Sigmoid colon (tissue), 7 donors: ENCODE data around the gene SCARB1. TPM values are rescaled to one million over a fixed set of nuclear protein-coding genes. Genes with fewer than 3 reads are reported as not detected.

Experiments
- DNase-seq: peaks from one replicate; pipeline ENCODE4 v3.0.0-alpha.2; 2019
- H3K27ac ChIP-seq, 4 donors: fragments of 200-600 bp; sonication (generic); one replicate each; pipeline ENCODE4 v1.5.1; 2016 to 2019; ENCODE audit warnings: mild to moderate bottlenecking in 1 of 4
- H3K27me3 ChIP-seq, 3 donors: fragments of 200-600 bp; sonication (generic); one replicate each; pipeline ENCODE4 v1.5.1; 2019; ENCODE audit warnings: mild to moderate bottlenecking in 1 of 3
- H3K36me3 ChIP-seq, 4 donors: fragments of 200-600 bp; sonication (generic); one replicate each; pipeline ENCODE4 v1.5.1; 2016 to 2019
- H3K4me1 ChIP-seq, 4 donors: fragments of 200-600 bp; sonication (generic); one replicate each; pipeline ENCODE4 v1.5.1; 2017 to 2019
- H3K4me3 ChIP-seq, 4 donors: fragments of 200-600 bp; sonication (generic); one replicate each; pipeline ENCODE4 v1.5.1; 2017 to 2019; ENCODE audit warnings: mild to moderate bottlenecking in 2 of 4, moderate library complexity in 1 of 4
- H3K9me3 ChIP-seq, 4 donors: fragments of 200-600 bp in 3 of 4; sonication (generic) in 3 of 4; one replicate each; pipeline versions ENCODE4 v1.5.1 to v1.6.1; 2013 to 2019
- EP300 ChIP-seq, 4 donors: sonication (generic); formaldehyde crosslinking; IDR thresholded peaks; one replicate each; pipeline ENCODE4 v1.6.1; 2017; ENCODE audit warnings: antibody characterized with exemption in 4 of 4
- POLR2A ChIP-seq, 2 donors: fragments of 450-650 bp; IDR thresholded peaks; one replicate each; pipeline ENCODE4 v1.6.1; 2016; ENCODE audit warnings: antibody characterized with exemption in 2 of 2, mild to moderate bottlenecking in 2 of 2, moderate library complexity in 2 of 2
- POLR2AphosphoS5 ChIP-seq, 4 donors: sonication (generic); formaldehyde crosslinking; IDR thresholded peaks; one replicate each; pipeline ENCODE4 v1.6.1; 2017; ENCODE audit warnings: antibody characterized with exemption in 4 of 4
- WGBS, 2 donors: extraction: QIAGEN DNeasy Blood & Tissue Kit; methylation state at CpG; one replicate each; pipeline ENCODE4 v1.1.7; 2013; 5-methylcytosine and 5-hydroxymethylcytosine counted together
- intact Hi-C: fragments of 100-400 bp; cut with DNase I; formaldehyde crosslinking; loops from one replicate; pipeline ENCODE4 v1.15.1; 2023
- polyA plus RNA-seq, 3 donors: library from polyadenylated mRNA; stranded (reverse); fragments of 200-250 nt; gene quantifications; one replicate each; pipeline ENCODE4 v1.2.3, GENCODE V29; 2013
- total RNA-seq, 4 donors: library from RNA; depleted of rRNA; stranded (reverse); fragments of >200 nt; gene quantifications; one replicate each; pipeline ENCODE4 v1.1.0, GENCODE V29; 2016
- TF ChIP-seq, protein P1 (sequence below), 4 experiments: fragments of 450-650 bp in 3 of 4; fragments of 200-600 bp in 1 of 4; IDR thresholded peaks; one replicate each; pipeline ENCODE4 v1.5.1; 2016 to 2019; ENCODE audit warnings: antibody characterized with exemption in 4 of 4, mild to moderate bottlenecking in 3 of 4, moderate library complexity in 2 of 4
- donor health status: healthy with polysubstance abuse.
- donor health status: Bipolar disorder and iron deficiency.
- donor health status: healthy.

The SCARB1 gene
- total and polyA plus RNA-seq, 7 donors: 4.2 to 36.4 (median 11.4) TPM

DNA sequence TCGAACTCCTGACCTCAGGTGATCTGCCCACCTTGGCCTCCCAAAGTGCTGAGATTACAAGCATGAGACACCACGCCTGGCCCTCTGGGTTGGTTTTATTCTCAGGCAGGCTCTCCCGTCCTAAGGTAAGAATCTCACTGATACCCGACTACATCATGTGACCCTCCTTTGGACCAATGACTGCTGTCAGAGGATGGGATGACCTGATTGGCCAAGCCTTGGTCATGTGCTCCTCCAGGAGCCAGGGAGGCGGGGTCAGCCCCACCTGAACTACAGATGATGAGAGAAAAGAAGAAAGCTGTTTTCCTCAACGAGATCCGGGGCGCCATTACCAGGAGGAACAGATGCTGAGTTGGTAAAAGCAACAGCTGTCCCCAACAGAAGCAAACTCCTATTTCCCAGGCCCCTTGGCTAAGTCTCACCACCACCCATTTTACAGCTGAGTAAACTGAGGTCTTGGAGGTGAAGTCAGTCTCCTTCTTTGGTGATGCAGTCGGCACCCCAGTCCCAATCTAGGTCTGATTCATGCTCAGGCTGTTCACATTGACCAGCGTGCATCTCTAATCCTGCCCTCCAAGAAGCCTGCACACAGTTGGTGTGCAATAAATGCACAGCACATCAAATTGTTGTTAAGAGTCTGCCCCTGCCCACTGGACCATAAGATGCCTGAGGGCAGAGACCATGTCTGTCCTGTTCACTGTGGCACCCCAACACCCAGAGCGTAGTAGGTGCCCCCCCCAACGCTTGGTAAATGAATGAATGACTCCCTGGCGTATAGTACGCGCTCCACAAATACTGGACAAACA lies 118.8 kb downstream of the SCARB1 start:
- H3K4me3 ChIP-seq: no peak overlapping the region
- H3K9me3 ChIP-seq: no peaks in the 10 kb centered on the region
- TF ChIP-seq EP300 (IDR thresholded peaks at IDR 0.05): no peak
- WGBS, 2 donors: 85 to 92% methylated on average over 15 of the region's 15 CpGs
- peak overlapping the region; percentile 87 to 95 (median 92) for H3K27ac ChIP-seq
- no peak for DNase-seq
- H3K27me3 ChIP-seq: no peaks in the 10 kb centered on the region
- intact Hi-C loops: loop anchor here (5.0 kb wide), 2 partner anchors 63 to 228 kb away; no protein-coding TSS in a partner anchor
- H3K4me1 ChIP-seq: peaks cover 0 to 79% (median 74%) of the 10 kb centered on the region in 4 donors
- no peaks in the 10 kb centered on the region for H3K36me3 ChIP-seq

DNA sequence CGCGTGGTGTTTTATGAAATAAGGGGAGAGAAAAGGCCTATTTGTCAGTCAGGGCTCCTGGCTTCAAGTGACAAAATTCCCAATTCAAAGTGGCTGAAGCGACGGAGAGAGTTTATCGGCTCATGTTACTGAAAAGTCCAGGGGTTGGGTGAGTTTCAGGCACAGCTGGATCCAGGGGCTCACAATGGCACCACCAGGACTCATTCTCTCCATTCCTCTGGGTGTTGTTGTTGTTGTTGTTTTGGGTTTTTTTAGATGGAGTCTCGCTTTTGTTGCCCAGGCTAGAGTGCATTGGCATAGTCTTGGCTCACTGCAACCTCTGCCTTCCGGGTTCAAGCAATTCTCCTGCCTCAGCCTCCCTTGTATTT lies 119.4 kb downstream of the SCARB1 start:
- no peak for TF ChIP-seq POLR2A (IDR thresholded peaks at IDR 0.05)
- TF ChIP-seq, protein P1, sequence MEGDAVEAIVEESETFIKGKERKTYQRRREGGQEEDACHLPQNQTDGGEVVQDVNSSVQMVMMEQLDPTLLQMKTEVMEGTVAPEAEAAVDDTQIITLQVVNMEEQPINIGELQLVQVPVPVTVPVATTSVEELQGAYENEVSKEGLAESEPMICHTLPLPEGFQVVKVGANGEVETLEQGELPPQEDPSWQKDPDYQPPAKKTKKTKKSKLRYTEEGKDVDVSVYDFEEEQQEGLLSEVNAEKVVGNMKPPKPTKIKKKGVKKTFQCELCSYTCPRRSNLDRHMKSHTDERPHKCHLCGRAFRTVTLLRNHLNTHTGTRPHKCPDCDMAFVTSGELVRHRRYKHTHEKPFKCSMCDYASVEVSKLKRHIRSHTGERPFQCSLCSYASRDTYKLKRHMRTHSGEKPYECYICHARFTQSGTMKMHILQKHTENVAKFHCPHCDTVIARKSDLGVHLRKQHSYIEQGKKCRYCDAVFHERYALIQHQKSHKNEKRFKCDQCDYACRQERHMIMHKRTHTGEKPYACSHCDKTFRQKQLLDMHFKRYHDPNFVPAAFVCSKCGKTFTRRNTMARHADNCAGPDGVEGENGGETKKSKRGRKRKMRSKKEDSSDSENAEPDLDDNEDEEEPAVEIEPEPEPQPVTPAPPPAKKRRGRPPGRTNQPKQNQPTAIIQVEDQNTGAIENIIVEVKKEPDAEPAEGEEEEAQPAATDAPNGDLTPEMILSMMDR (IDR thresholded peaks at IDR 0.05): no peak
- H3K27ac ChIP-seq: peak overlapping the region; percentile 87 to 95 (median 92)
- H3K4me1 ChIP-seq: peaks cover 0 to 79% (median 74%) of the 10 kb centered on the region in 4 donors
- intact Hi-C loops: no loop called here
- no peak for DNase-seq
- no peaks in the 10 kb centered on the region for H3K36me3 ChIP-seq
- no peaks in the 10 kb centered on the region for H3K9me3 ChIP-seq
- H3K27me3 ChIP-seq: no peaks in the 10 kb centered on the region
- 95 to 96% methylated on average over 7 of the region's 7 CpGs for WGBS, 2 donors
- no peak overlapping the region for H3K4me3 ChIP-seq

DNA sequence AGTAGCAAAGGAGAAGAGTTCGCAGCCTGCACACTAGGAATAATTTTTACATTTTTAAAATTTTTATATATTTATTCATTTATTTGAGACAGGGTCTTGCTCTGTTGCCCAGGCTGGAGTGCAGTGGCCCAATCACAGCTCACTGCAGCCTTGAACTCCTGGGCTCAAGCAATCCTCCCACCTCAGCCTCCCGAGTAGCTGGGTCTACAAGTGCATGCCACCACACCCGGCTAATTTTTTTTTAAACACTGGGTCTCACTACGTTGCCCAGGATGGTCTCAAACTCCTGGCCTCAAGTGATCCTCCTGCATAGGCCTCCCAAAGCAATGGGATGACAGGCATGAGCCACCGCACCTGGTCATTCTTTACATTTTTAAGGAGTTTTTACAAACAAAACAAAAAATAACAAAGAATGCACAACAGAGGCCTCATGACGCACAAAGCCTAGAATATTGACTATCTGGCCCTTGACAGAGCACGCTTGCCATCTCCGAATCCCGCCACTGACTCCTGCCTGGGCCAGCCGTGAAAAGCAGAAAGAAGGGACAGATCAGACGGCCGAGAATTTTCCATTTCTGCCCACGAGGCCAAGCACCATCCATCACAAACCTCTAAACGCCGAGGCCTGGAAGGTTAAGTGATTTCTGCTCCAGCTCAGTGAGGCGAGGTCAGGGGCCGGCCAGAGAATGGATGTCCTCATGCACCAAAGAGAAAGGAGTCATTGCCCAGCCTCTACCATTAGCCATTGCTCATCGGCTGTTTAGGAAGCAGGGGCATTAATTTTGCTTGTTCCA lies 120.0 kb downstream of the SCARB1 start:
- H3K4me3 ChIP-seq: peak overlapping the region in 2 of 4 donors; percentile 42 to 48
- intact Hi-C loops: no loop called here
- H3K4me1 ChIP-seq: peaks cover 0 to 79% (median 74%) of the 10 kb centered on the region in 4 donors
- TF ChIP-seq, protein P1 (IDR thresholded peaks at IDR 0.05): no peak
- TF ChIP-seq POLR2AphosphoS5 (IDR thresholded peaks at IDR 0.05) (peak in 2 of 4 donors; percentile 21), POLR2A (IDR thresholded peaks at IDR 0.05) (no peak), EP300 (IDR thresholded peaks at IDR 0.05) (no peak)
- no peaks in the 10 kb centered on the region for H3K9me3 ChIP-seq
- H3K27me3 ChIP-seq: no peaks in the 10 kb centered on the region
- no peaks in the 10 kb centered on the region for H3K36me3 ChIP-seq
- WGBS, 2 donors: 89 to 90% methylated on average over 18 of the region's 18 CpGs
- H3K27ac ChIP-seq: peak overlapping the region; percentile 87 to 95 (median 92)
- DNase-seq: no peak

DNA sequence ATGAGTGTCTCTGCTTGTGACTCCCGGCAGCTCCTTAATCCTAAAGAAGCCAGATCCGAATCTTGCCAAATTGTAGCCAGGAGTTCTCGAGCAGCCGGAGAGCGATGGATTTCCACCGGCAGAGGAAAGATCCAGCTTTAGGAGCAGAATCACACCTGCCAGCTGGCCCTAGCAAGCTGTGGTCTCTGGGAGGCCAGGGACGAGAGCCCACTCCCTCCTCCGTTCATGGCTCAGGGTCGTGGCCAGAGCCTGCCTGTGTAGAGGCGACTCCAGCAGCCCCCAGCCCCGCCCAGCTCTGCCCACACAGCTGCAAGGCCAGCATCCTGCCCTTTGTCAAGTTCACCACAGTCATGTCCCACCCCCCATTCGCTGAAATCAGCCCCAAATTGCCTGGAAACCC lies 121.0 kb downstream of the SCARB1 start:
- TF ChIP-seq EP300 (IDR thresholded peaks at IDR 0.05) (no peak), POLR2AphosphoS5 (IDR thresholded peaks at IDR 0.05) (no peak), POLR2A (IDR thresholded peaks at IDR 0.05) (no peak)
- TF ChIP-seq, protein P1 (IDR thresholded peaks at IDR 0.05): no peak
- peak overlapping the region; percentile 87 to 95 (median 92) for H3K27ac ChIP-seq
- H3K4me3 ChIP-seq: peak overlapping the region; percentile 34 to 48 (median 43)
- WGBS, 2 donors: 69 to 70% methylated on average over 12 of the region's 12 CpGs
- H3K4me1 ChIP-seq: peaks cover 0 to 74% (median 71%) of the 10 kb centered on the region in 4 donors
- no peaks in the 10 kb centered on the region for H3K9me3 ChIP-seq
- DNase-seq: no peak
- no peaks in the 10 kb centered on the region for H3K27me3 ChIP-seq
- H3K36me3 ChIP-seq: no peaks in the 10 kb centered on the region
- intact Hi-C loops: loop anchor here (1.0 kb wide), 1 partner anchor 24 kb away; no protein-coding TSS in a partner anchor

DNA sequence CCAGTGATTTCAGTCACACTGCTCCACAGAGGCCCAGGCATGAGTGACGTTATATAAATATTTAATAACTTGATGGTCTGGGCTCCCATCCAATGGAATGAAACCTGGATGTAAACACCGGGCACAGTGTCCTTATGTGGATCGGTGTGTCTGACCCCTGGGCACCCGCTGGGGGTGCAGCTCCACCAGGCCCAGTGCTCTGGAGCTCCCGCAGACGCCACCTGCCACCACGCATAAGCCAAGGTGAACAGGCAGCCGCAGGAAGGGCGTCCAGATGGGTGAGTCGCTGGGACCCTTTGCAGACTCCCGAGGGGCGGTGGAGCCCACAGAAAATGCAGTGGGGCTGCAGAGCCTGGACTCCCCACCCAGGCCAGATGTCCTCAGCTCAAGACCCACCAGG lies 121.6 kb downstream of the SCARB1 start:
- Histone ChIP-seq H3K4me1 (peaks cover 0 to 68% (median 65%) of the 10 kb centered on the region in 4 donors), H3K27ac (peak overlapping the region; percentile 87 to 95 (median 92)), H3K4me3 (peak overlapping the region; percentile 34 to 48 (median 43)), H3K27me3 (no peaks in the 10 kb centered on the region), H3K9me3 (no peaks in the 10 kb centered on the region), H3K36me3 (no peaks in the 10 kb centered on the region)
- intact Hi-C loops: loop anchor here (1.0 kb wide), 1 partner anchor 24 kb away; no protein-coding TSS in a partner anchor
- peak; percentile 91 for DNase-seq
- TF ChIP-seq EP300 (IDR thresholded peaks at IDR 0.05): peak in 3 of 4 donors; percentile 35 to 79 (median 57)
- peak; percentile 71 to 92 (median 83) for TF ChIP-seq POLR2AphosphoS5 (IDR thresholded peaks at IDR 0.05)
- TF ChIP-seq, protein P1 (IDR thresholded peaks at IDR 0.05): peak in 1 of 4 experiments; percentile 11
- TF ChIP-seq POLR2A (IDR thresholded peaks at IDR 0.05): peak; percentile 36 to 64
- WGBS, 2 donors: 53 to 82% methylated on average over 12 of the region's 12 CpGs
